GM12892 (cell line): Measurements from ENCODE around the gene LCOR.

Experiments
- DNase-seq: peaks from one replicate; pipeline ENCODE4 v3.0.0; 2011; ENCODE audit not compliant: insufficient read length
- FAIRE-seq: peaks from 2 replicates; lab custom pipeline; 2011; peaks lifted over from hg19 to GRCh38; lab: Jason Lieb, UNC
- POLR2A ChIP-seq: IDR thresholded peaks from 2 replicates; pipeline ENCODE4 v1.6.1; 2011; ENCODE audit warnings: low read depth, low read length, control low read depth
- POLR2AphosphoS5 ChIP-seq: IDR thresholded peaks from 2 replicates; pipeline ENCODE4 v1.6.1; 2011; ENCODE audit warnings: low read depth, low read length, control low read depth
- TAF1 ChIP-seq: IDR thresholded peaks from 2 replicates; pipeline ENCODE4 v1.6.1; 2011; ENCODE audit warnings: low read depth, mild to moderate bottlenecking, control low read depth, low read length, borderline replicate concordance

Gene LCOR

GRCh38 chr10:97011397-97011796 lies 179.3 kb downstream of the LCOR start:
- DNase-seq (no peak), FAIRE-seq (no peak)
- TF ChIP-seq TAF1, result no peak
- no peak for TF ChIP-seq POLR2AphosphoS5
- no peak for TF ChIP-seq POLR2A

DNA sequence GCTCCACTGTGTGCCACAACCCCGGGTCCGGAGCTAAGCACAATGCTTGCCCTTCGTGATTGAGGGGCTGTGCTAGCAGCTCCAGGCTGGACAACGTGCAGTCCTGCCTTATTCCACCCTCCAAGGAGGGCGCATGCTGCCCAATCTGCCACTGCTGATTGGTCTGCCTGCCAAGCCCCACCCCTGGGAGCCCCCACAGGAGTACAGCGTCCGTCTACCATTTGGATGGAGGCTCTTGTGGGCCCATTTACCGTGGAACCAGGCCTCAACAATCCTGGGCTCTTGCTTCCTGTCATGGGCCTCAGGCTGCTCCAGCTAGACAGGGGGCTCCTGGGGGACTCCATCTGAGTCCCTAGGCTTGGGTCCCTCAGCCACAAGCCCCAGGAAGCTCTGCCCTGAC lies 180.4 kb downstream of the LCOR start:
- no peak for DNase-seq
- no peak for FAIRE-seq
- TF ChIP-seq TAF1 (no peak), POLR2A (no peak), POLR2AphosphoS5 (no peak)

- TF ChIP-seq TAF1, result no peak
- no peak for TF ChIP-seq POLR2A
- TF ChIP-seq POLR2AphosphoS5, result no peak
- no peak for FAIRE-seq
- DNase-seq, result no peak
Observed at GRCh38 chr10:97013568-97013967, 181.5 kb downstream of the LCOR start.

GRCh38 chr10:97013983-97014382 lies 181.9 kb downstream of the LCOR start:
- DNase-seq (no peak), FAIRE-seq (no peak)
- TF ChIP-seq POLR2AphosphoS5, result no peak
- no peak for TF ChIP-seq TAF1
- no peak for TF ChIP-seq POLR2A

DNA sequence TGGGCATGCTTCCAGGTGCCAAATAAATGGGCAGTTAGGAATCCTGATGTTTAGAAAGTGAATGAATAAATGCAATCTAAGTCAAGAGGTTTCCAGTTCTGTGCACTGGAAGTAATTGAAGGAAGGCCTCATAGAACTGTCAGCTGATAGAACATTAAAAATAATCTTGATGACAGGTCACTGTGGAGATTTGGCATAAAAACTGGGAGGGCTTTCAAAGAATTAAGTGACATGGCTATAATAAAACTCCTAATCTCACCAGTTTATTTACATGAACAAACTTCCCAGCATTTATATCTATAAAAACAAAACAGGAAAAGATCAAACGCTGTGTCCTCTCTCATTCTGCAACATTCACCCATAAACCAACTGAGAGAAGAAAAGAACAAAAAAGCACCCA lies 183.1 kb downstream of the LCOR start:
- DNase-seq, result no peak
- no peak for FAIRE-seq
- no peak for TF ChIP-seq POLR2A
- no peak for TF ChIP-seq POLR2AphosphoS5
- no peak for TF ChIP-seq TAF1

DNA sequence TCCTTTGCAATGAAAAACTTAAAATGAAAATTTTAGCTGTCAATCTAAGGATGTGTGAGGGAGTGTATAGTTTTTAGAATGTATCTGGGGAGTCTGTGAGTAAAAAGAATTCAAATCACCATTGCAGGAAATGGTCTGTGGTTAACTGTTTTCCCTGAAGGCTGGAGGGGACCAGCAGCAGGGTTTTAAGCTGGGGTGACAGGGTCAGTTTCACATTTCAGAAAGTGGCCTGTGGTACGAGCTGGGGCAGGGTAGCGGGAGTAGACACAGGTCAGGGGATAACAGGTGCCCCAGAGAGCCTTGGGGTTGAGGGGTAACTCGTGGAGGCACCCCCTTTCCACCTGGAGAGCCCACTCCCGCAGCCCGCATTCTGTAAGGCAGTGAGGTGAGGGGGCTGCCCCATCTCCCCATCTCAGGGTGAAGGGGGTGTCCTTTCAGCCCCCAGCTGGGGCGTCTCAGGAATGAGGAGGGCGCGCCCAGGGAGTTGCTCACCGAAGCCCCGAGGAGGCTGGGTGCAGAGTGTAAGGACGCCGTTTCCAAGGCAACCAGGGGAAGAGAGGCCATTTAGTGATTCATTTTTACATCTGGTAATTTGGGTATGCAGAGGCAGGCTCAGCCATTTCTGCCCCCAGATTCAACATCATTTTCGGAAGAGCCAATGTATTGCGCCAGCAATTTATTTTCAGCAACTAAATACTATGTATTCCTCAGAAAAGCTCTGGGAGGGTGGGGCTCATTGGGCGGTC lies 184.8 kb downstream of the LCOR start:
- DNase-seq (peak; percentile 66), FAIRE-seq (peak; percentile 98)
- TF ChIP-seq POLR2A (no peak), TAF1 (no peak), POLR2AphosphoS5 (no peak)

DNA sequence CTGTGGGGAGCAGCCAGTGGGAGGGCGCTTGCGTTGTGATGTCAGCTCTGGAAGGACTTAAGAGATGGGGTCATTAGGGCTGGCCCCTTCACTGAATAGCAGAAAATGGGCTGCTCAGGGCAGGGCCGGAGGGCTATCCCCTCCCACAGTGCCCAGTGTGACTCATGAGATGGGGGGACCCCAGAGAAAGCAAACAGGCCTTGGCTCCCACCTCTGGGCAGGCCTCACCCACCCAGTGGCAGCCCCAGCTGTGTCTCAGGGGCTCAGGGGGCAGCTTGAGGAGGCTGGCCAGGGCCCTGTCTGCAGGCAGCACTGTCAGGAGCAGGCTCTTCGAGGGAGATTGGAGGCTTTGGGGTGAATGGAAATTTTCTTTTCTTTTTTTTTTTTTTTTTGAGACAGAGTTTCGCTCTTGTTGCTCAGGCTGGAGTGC lies 185.4 kb downstream of the LCOR start:
- no peak for FAIRE-seq
- DNase-seq, result no peak
- TF ChIP-seq POLR2A (no peak), POLR2AphosphoS5 (no peak), TAF1 (no peak)

- FAIRE-seq, result no peak
- DNase-seq, result no peak
- TF ChIP-seq POLR2A (no peak), TAF1 (no peak), POLR2AphosphoS5 (no peak)
Observed at GRCh38 chr10:97018251-97019212, 186.4 kb downstream of the LCOR start.

- DNase-seq (no peak), FAIRE-seq (no peak)
- no peak for TF ChIP-seq POLR2A
- no peak for TF ChIP-seq TAF1
- TF ChIP-seq POLR2AphosphoS5, result no peak
Observed at GRCh38 chr10:97019213-97019844, 187.2 kb downstream of the LCOR start.

GRCh38 chr10:97020452-97021400 lies 188.6 kb downstream of the LCOR start:
- TF ChIP-seq POLR2A (no peak), TAF1 (no peak), POLR2AphosphoS5 (no peak)
- no peak for FAIRE-seq
- DNase-seq, result no peak

DNA sequence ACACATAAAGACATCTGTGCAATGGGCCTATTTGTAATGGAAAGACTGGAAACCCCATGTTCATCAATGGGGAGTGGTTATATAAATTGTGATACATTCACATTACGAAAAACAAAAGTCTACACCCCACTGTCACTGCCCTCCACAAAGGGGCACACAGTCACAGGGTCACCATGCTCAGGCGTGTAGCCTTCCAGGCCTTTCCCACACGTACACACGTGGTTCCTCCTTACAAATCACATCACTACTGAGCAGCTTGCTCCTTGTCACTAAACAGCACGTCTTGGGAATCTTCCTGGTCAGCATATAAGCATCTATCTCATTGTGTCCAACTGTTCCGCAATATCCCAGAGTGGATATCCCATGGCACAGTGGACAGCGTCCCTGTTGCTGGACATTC lies 190.5 kb downstream of the LCOR start:
- no peak for DNase-seq
- no peak for TF ChIP-seq POLR2AphosphoS5
- no peak for TF ChIP-seq POLR2A
- TF ChIP-seq TAF1, result no peak
- peak; percentile 21 for FAIRE-seq
